Activated B cell treated with CpG ODN at 0.5 μM for 24 hours (primary cell): Measurements from ENCODE around the gene C12orf60. TPM values are rescaled to one million over a fixed set of nuclear protein-coding genes. Genes with fewer than 3 reads are reported as not detected.

ENCODE experiments used
- ATAC-seq: fragments of 200-7000 bp; cut with Tn5 transposase; one replicate; pipeline ENCODE4 v1.10.0; 2021; ENCODE audit warnings: low read depth, mild to moderate bottlenecking, moderate library complexity
- CTCF ChIA-PET: fragments of 350-600 bp; sonication (Branson Sonifier 250); formaldehyde crosslinking; loops from one replicate; lab custom pipeline; 2021; ENCODE audit warnings: antibody characterized with exemption; lab: Charles Lee
- POLR2A ChIA-PET: fragments of 350-600 bp; sonication (Branson Sonifier 250); formaldehyde crosslinking; loops from one replicate; lab custom pipeline; 2021; ENCODE audit warnings: antibody characterized with exemption; lab: Charles Lee
- DNase-seq: peaks from one replicate; pipeline ENCODE4 v3.0.0; 2022
- H3K27ac Mint-ChIP-seq: one replicate; pipeline ENCODE4 v1.8.0; 2020; ENCODE audit warnings: mixed read lengths
- H3K27me3 Mint-ChIP-seq: one replicate; pipeline ENCODE4 v1.8.0; 2021; ENCODE audit warnings: mixed read lengths
- H3K36me3 Mint-ChIP-seq: one replicate; pipeline ENCODE4 v1.8.0; 2021; ENCODE audit warnings: low read depth, mixed read lengths
- H3K4me1 Mint-ChIP-seq: one replicate; pipeline ENCODE4 v1.8.0; 2021; ENCODE audit warnings: mixed read lengths
- H3K4me3 Mint-ChIP-seq: one replicate; pipeline ENCODE4 v1.8.0; 2020; ENCODE audit warnings: mild to moderate bottlenecking, mixed read lengths
- H3K9me3 Mint-ChIP-seq: one replicate; pipeline ENCODE4 v1.8.0; 2020; ENCODE audit warnings: mixed read lengths
- intact Hi-C: fragments of 100-400 bp; cut with micrococcal nuclease; formaldehyde crosslinking; loops from one replicate; pipeline ENCODE4 v1.15.1; 2024
- total RNA-seq: library from RNA; stranded (reverse); gene quantifications from 2 replicates; pipeline ENCODE4 v1.2.3, GENCODE V29; 2022
- TF ChIP-seq, protein P1 (sequence below): fragments of 200-600 bp; IDR thresholded peaks from one replicate; pipeline ENCODE4 v1.8.0; 2022; ENCODE audit warnings: antibody characterized with exemption, mild to moderate bottlenecking

Gene C12orf60
- total RNA-seq, 1 donor from 2014 or later = 0.64 TPM

DNA sequence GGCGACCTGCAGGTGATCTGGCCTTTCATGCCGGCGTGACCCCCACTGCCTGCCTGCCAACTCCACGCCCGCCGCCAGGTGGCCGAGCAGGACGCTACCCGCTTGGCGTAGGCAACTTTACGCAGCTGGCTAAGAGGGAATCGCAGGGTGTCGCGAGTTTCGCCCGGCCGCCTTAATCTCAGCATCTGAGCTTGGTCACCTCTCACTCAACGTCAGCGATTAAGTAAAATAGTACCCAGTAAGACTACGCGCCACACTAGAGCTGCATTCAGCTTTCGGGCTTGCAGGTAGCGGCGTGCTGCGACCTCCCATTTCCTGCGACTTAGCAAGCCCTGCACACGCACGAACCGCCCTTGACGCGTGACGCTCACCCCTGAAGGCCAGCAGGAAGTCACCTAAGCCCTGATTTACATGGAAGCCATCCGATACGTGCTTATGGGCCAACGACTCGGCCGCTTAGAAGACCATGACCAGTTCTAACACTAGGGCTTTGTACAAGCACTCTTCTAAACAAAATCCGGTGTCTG, 33.4 kb upstream of the C12orf60 start:
- H3K27ac Mint-ChIP-seq = peak overlapping the region; percentile 99
- intact Hi-C loops = loop anchor here (1.0 to 5.0 kb wide), 13 partner anchors 27 to 1958 kb away; partner anchors contain the start of genes ARHGDIB, C12orf60, DDX47 and EPS8
- H3K4me3 Mint-ChIP-seq = peak overlapping the region; percentile 98
- CTCF ChIA-PET = interaction anchor here (0.6 to 1.6 kb wide), 4 partner anchors 32 to 725 kb away, joined by 3 to 4 read pairs (median 4); no protein-coding TSS in a partner anchor
- ATAC-seq (peak; percentile 56), DNase-seq (peak; percentile 91)
- no peaks in the 10 kb centered on the region for H3K27me3 Mint-ChIP-seq
- TF ChIP-seq, protein P1, sequence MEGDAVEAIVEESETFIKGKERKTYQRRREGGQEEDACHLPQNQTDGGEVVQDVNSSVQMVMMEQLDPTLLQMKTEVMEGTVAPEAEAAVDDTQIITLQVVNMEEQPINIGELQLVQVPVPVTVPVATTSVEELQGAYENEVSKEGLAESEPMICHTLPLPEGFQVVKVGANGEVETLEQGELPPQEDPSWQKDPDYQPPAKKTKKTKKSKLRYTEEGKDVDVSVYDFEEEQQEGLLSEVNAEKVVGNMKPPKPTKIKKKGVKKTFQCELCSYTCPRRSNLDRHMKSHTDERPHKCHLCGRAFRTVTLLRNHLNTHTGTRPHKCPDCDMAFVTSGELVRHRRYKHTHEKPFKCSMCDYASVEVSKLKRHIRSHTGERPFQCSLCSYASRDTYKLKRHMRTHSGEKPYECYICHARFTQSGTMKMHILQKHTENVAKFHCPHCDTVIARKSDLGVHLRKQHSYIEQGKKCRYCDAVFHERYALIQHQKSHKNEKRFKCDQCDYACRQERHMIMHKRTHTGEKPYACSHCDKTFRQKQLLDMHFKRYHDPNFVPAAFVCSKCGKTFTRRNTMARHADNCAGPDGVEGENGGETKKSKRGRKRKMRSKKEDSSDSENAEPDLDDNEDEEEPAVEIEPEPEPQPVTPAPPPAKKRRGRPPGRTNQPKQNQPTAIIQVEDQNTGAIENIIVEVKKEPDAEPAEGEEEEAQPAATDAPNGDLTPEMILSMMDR = no peak
- POLR2A ChIA-PET = interaction anchor here (0.5 to 8.2 kb wide), 34 partner anchors 12 to 1141 kb away, joined by 3 to 141 read pairs (median 7); partner anchors contain the start of genes ARHGDIB, ATF7IP, C12orf60 and DERA
- peaks cover 59% of the 10 kb centered on the region for H3K36me3 Mint-ChIP-seq
- peaks cover 10% of the 10 kb centered on the region for H3K9me3 Mint-ChIP-seq
- H3K4me1 Mint-ChIP-seq = peaks cover 61% of the 10 kb centered on the region

DNA sequence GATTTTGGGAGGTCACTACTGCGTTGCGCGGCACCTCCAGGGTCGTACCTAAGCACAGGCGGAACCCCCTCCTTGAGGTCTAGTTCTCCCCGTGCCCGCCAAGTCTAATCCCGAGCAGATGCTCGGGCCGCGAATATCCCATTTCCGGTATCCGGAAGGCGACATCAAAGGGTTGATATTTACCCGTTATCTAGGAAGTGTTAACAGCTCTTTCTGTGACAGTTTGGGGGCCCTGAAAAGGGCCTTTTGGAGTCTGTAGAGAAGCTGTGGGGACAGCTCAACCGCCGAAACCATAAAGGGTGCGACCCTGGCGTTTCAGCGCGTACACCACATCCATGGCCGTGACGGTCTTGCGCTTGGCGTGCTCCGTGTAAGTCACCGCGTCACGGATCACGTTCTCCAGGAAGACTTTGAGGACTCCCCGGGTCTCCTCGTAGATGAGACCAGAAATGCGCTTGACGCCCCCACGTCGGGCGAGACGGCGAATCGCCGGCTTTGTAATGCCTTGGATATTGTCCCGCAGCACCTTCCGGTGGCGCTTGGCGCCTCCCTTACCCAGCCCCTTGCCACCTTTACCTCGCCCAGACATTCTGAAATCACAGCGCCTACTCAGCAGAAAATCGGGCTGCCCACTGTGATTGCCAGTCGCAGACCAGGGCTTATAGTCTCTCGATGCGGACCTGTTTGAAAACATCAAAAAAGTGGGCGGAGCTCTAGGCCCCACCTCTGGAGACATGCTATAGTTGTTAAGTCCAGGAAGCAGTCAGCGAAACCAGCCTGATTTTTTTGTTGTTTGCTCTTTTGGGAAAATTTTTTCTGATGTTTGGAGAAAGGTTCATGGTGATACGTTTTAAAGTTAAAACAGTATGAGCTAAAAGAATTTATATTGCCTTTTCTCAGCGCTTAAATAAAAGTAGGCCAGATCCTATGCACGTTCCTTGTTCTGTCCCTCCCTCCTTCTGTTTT, 32.7 kb upstream of the C12orf60 start:
- ATAC-seq = peak; percentile 26
- peak overlapping the region; percentile 98 for H3K4me3 Mint-ChIP-seq
- POLR2A ChIA-PET = interaction anchor here (0.6 to 8.2 kb wide), 50 partner anchors 8 to 1672 kb away, joined by 3 to 141 read pairs (median 6); partner anchors contain the start of genes ARHGDIB, ATF7IP, C12orf60 and DERA
- CTCF ChIA-PET = interaction anchor here (0.6 to 1.6 kb wide), 4 partner anchors 31 to 724 kb away, joined by 3 to 4 read pairs (median 4); no protein-coding TSS in a partner anchor
- H3K36me3 Mint-ChIP-seq = peaks cover 52% of the 10 kb centered on the region
- intact Hi-C loops = loop anchor here (1.0 to 5.0 kb wide), 14 partner anchors 33 to 1958 kb away; partner anchors contain the start of genes ARHGDIB, ATF7IP, C12orf60 and DDX47
- peak; percentile 89 for DNase-seq
- TF ChIP-seq, protein P1 = no peak
- H3K27ac Mint-ChIP-seq = peak overlapping the region; percentile 99
- peaks cover 8% of the 10 kb centered on the region for H3K9me3 Mint-ChIP-seq
- no peaks in the 10 kb centered on the region for H3K27me3 Mint-ChIP-seq
- peaks cover 68% of the 10 kb centered on the region for H3K4me1 Mint-ChIP-seq

DNA sequence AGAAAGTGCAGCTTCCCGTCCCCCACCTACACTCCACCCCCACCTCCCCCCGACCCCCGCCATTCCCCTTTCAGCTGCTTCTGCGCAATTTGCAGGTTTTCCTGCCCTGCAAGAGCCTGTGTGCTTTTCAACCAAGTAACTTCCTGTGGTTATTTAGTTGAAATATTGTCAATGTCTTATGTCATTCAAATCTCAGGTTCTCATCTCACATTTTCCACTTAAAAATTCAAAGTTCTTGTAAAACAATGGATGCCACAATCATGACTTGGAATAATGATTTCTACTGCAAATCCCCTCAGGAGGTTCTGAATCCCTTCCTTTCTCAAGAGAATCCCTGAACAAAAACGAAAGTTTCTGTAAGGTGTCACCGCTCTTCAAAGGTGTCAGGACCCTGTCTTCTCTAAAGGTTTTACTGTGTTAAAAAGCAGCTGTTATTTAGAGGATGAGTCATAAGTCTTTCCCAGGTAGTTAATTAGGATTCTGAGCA, 31.8 kb upstream of the C12orf60 start:
- CTCF ChIA-PET = no interaction called here
- Mint-ChIP-seq H3K36me3 (peaks cover 44% of the 10 kb centered on the region), H3K27ac (peak overlapping the region; percentile 99), H3K4me1 (peaks cover 67% of the 10 kb centered on the region), H3K9me3 (peaks cover 3% of the 10 kb centered on the region), H3K4me3 (peak overlapping the region; percentile 98), H3K27me3 (no peaks in the 10 kb centered on the region)
- DNase-seq (no peak), ATAC-seq (no peak)
- POLR2A ChIA-PET = interaction anchor here (0.6 to 8.2 kb wide), 36 partner anchors 7 to 1671 kb away, joined by 3 to 141 read pairs (median 6); partner anchors contain the start of genes ARHGDIB, ATF7IP, C12orf60 and DERA
- TF ChIP-seq, protein P1 = no peak
- intact Hi-C loops = loop anchor here (1.0 to 5.0 kb wide), 10 partner anchors 73 to 1959 kb away; partner anchors contain the start of genes ATF7IP, DDX47, EPS8 and MGP

DNA sequence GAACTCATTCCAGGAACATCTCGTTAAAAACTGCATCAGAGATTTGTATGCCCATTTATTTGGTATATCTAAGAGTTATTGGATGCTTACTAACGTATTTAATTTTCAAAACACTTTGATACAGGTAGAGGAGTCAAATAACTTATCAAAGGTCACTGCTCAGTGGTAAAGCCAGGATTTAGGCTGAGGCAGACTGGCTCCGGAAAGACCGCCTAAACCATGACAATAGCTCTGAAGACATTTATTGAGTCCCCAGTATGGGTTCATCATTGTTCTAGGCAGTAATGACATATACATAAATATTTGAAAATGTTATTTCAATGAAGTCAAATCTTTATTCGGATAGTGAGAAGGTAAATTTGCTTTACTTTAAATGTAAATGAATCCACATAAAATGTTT, 30.5 kb upstream of the C12orf60 start:
- ChIA-PET CTCF (interaction anchor here (0.6 to 1.3 kb wide), 3 partner anchors 30 to 56 kb away, joined by 3 to 4 read pairs (median 3); no protein-coding TSS in a partner anchor), POLR2A (interaction anchor here (0.6 to 8.2 kb wide), 11 partner anchors 9 to 407 kb away, joined by 3 to 98 read pairs (median 6); partner anchors contain the start of genes ARHGDIB, ATF7IP, C12orf60 and WBP11)
- H3K36me3 Mint-ChIP-seq = peaks cover 32% of the 10 kb centered on the region
- H3K4me3 Mint-ChIP-seq = peak overlapping the region; percentile 98
- intact Hi-C loops = loop anchor here (5.0 kb wide), 4 partner anchors 754 to 1961 kb away; partner anchors contain the start of genes DDX47 and EPS8
- no peaks in the 10 kb centered on the region for H3K27me3 Mint-ChIP-seq
- TF ChIP-seq, protein P1 = no peak
- DNase-seq (no peak), ATAC-seq (no peak)
- peaks cover 56% of the 10 kb centered on the region for H3K4me1 Mint-ChIP-seq
- peak overlapping the region; percentile 94 for H3K27ac Mint-ChIP-seq
- H3K9me3 Mint-ChIP-seq = no peaks in the 10 kb centered on the region
